OCI-LY1 (cell line): ENCODE measurements around the gene PIANP.

ENCODE experiments used
- CTCF ChIP-seq: fragments of 200-600 bp; sonication (generic), shearing (Covaris generic); IDR thresholded peaks from 2 replicates; pipeline ENCODE4 v1.5.1; 2017; ENCODE audit warnings: mild to moderate bottlenecking, antibody characterized with exemption, low read length, moderate library complexity, mixed read lengths
- EZH2 ChIP-seq: fragments of 200-600 bp; sonication (generic), shearing (Covaris generic); IDR thresholded peaks from 2 replicates; pipeline ENCODE4 v1.8.0; 2017; ENCODE audit warnings: borderline replicate concordance, mixed run types, mild to moderate bottlenecking, antibody characterized with exemption, low read length, moderate library complexity, mixed read lengths

GRCh38 chr12:6703631-6704030 is 3.0 kb upstream of the PIANP start:
- TF ChIP-seq CTCF (no peak), EZH2 (no peak)
